Subcutaneous adipose tissue (tissue), 4 donors: Measurements from ENCODE around the gene INHBC. TPM values are rescaled to one million over a fixed set of nuclear protein-coding genes. Genes with fewer than 3 reads are reported as not detected.

Experiments
- total RNA-seq, 4 donors: library from RNA; depleted of rRNA; stranded (reverse); fragments of >200 nt; gene quantifications; one replicate each; pipeline ENCODE4 v1.1.0, GENCODE V29; 2016
- TF ChIP-seq, protein P1 (sequence below): fragments of 450-650 bp; IDR thresholded peaks from one replicate; pipeline ENCODE4 v1.5.1; 2016; ENCODE audit warnings: low read depth, mild to moderate bottlenecking, control low read depth, antibody characterized with exemption, moderate library complexity

The INHBC gene
- total RNA-seq, 4 donors from 2014 or later = not detected

DNA sequence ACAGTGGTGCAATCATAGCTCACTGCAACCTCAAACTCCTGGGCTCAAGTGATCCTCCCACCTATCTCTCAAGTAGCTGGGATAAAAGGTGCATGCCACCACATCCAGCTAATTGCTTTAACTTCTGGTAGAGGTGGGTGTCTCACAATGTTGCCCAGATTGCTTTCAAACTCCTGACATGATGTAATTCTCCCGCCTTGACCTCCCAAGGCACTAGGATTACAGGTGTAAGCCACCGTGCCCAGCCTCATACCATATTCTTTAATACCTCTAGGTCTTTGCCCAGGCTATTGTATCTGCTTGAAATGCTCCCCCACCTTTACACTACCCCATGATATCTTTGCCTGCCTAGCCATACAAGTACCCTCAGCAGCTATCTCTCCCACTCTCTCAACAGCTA is 15.1 kb upstream of the INHBC start:
- TF ChIP-seq, protein P1, sequence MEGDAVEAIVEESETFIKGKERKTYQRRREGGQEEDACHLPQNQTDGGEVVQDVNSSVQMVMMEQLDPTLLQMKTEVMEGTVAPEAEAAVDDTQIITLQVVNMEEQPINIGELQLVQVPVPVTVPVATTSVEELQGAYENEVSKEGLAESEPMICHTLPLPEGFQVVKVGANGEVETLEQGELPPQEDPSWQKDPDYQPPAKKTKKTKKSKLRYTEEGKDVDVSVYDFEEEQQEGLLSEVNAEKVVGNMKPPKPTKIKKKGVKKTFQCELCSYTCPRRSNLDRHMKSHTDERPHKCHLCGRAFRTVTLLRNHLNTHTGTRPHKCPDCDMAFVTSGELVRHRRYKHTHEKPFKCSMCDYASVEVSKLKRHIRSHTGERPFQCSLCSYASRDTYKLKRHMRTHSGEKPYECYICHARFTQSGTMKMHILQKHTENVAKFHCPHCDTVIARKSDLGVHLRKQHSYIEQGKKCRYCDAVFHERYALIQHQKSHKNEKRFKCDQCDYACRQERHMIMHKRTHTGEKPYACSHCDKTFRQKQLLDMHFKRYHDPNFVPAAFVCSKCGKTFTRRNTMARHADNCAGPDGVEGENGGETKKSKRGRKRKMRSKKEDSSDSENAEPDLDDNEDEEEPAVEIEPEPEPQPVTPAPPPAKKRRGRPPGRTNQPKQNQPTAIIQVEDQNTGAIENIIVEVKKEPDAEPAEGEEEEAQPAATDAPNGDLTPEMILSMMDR = no peak

DNA sequence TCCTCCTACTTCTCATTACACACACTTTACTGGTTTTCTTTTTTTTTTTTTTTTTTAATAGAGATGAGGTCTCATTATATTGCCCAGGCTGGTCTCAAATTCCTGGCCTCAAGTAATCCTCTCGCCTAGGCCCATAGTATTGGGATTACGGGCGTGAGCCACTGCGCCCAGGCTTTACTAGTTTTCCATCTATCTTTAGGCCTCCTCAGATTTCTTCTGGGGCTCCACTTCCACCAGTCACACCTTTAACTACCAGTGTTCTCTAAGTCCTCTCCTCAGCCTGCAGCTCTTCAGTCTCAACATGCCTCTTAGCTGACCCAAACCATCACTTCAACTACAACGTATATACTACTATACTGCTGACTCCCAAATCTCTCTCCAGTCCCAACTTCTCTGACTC is 14.1 kb upstream of the INHBC start:
- TF ChIP-seq, protein P1 = no peak

DNA sequence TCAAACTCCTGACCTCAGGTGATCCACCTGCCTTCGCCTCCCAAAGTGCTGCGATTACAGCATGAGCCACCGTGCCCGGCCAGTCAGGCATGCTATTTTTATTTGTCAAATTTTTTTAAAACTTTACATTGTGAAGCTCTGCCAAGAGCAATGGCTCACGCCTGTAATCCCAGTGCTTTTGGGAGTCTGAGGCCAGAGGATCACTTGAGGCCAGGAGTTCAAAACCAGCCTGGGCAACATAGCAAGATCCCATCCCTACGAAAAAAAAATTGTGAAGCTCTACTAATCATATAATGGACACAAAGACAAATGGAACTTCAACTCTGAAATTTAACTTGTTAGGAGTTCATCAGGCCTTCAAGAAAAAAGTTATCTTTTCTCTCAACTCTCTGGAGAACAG is 5.6 kb upstream of the INHBC start:
- TF ChIP-seq, protein P1 = no peak

DNA sequence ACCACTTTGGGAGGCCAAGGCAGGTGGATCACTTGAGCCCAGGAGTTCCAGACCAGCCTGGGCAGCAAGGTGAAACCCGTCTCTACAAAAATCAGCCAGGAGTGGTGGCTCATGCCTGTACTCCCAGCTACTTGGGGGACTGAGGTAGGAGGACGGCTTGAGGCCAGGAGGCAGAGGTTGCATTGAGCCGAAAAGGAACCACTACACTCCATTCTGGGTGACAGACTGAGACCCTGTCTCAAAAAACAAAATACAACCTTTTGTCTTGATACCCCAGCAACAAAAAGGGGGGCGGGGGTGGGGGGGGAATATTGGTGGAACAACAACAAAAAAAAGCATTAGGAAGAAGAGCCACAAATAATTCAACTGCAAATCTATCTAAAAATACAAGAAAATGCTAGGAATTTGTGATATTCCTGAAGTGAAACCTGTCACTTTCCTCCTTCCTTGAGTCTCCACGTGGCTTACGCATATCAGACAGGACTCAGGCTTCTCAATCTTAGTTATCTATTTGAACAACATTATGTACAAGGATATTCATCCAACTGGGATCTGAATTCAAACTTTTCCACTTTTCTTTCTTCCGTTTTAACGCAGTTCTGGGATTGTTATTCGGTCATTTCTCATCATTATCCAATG is 5.0 kb upstream of the INHBC start:
- TF ChIP-seq, protein P1 = no peak

DNA sequence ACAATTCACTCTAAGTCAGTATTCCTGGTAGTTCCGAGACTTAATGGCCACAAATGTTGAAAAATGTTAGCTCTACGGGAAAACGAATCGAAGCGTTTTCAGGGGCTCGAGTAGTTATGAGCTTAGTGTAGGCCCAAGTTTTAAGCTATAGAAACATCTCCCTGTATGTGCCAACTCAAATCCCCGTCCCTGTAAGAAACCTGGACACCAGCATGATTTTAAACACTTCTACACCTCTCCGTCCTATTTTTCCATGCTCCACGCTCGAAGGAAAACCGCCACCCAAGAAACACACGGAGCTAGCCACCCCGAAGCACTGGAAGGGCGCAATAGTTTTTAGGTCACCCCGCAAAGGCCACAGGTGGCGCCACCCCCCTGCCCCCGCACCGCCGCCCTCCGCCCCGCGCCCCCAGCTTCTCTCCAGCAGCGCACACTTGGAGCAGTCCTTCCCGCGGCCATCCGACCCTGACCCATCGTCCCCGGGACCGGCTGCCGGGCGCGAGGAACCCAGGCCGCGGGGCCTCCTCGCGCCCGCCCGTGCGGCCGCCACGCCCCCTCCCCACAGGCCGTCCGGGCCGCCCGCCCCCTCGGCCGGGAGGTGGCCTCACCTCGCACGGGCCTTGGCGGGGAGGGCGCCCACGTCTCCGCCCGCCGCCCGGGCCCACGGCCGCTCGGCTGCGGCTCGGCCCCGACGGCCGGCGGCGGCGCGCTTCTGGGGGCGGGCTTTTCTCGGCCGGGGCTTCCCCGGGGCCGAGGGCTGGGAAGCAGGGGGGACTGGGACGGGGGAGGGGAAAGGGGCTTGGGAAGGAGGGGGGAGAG is 4.3 kb upstream of the INHBC start:
- TF ChIP-seq, protein P1 = no peak

DNA sequence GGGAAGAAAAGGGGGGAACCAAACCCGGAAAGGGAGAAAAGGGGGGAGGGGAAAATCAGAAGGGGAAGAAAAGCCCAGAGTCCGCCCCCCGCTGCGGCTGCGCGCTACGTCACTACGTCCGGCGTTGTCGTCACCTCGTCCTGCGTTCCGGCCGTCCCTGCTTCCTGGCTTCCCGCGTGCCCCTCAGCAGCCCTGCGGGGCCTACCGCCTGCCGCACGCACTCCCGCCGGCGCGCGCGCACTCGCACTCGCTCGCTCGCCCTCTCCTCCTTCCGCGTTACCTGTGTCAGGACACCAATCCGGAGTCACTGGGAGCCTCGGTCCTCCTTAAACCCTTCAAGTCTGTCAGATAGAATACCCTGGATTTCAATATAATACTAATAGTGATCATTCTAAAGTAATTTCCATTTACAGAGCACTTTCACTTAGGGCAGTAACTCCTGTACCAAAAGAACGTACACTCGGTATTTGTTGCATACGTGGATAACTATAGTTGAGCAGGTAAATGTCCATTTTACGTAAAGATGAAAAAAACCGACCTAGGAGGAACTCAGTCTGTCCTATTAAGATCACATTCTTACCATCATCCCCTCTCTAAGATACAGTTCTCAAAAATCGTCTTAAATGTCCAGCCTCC is 3.5 kb upstream of the INHBC start, which contains the start of gene R3HDM2:
R3HDM2 (minus strand) TSS at position 113 of the 636 bp plus-strand sequence. CDS start 120,615 bp downstream, outside the sequence.
- TF ChIP-seq, protein P1 = no peak

DNA sequence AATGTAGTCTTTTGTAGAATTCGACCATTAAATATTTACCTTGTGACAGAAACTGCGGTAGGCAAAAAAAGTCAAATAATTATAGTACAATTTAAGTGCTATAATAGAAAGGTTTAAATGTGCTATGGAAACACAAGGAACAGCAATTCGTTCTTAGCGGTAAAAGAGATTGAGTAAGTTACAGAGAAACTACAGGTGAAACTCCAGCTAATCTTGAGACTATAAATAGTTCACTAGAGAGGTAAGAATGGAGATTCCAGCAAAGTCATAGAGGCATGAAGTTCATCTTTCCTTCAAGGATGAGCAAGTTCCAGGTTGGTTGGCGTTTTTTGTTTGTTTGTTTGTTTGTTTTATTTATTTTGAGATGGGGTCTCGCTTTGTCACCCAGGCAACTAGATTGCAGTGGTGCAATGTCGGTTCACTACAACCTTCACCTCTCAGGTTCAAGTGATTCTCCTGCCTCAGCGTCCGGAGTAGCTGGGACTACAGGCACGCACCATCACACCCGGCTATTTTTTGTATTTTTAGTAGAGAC is 2.9 kb upstream of the INHBC start:
- TF ChIP-seq, protein P1 = no peak
